HG02938 (cell line): ENCODE measurements around the gene PLEKHA5.

ENCODE experiments used
- ATAC-seq: cut with Tn5 transposase; IDR thresholded peaks from one replicate; pipeline ENCODE4 v1.9.1; 2021; ENCODE audit warnings: mild to moderate bottlenecking, moderate library complexity; ENCODE audit not compliant: unreplicated experiment

The PLEKHA5 gene

DNA sequence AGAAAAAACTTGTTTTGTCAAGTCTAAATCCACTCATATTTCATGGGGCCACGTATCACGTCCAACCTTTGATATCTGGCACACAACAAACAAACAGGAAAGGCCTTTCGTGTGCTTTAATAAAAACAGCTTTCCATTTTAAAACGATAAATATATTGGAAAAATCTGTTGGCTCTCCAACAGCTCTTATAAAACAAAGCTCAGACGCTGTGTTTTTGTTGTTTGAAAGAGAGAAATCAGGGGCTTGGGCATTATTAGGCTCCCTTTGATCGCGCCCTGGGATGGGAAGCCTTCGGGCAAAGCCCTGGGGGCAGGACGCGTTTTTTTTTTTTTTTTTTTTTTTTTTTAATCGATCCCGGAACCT, 429 bp upstream of the PLEKHA5 start:
- ATAC-seq: no peak

DNA sequence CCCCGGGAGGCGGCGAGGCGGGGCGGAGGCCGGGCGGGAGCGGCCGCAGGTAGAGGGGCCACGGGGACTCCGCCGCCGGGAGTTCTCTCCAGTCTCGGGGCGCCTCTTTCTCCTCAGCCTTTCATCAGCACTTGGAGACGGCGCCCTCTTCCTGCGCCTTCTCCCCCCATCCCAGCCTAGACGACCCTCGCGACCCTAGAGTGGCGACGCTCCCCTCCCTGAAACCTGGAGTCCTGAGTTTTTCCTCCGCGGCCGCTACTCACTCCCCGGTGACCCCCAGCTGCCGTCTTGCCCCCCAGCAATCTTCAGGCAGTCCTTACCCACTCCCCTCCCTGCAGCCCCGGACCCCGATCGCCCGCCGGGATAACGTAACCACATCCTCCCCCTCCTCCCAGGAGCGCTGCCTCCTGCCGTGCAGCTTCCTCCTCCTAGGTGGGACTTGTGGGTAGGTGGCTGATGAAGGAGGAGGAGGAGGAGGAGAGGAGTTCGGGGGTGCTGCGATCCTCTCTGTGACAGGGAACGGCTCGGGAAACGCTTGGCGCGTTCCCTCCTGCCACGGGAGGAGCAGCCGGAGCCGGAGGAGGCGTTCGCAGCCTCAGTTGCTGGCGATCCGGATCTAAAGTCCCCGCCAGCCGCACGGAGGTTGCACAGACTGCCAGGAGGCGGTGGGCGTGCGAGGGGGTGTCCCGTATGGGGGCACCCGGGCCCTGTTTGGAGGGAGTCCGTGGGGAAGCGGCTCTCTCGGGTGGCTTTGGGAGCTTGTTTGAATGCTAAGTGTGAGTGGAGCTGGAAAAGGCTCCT, 891 bp downstream of the PLEKHA5 start:
- ATAC-seq: no peak

DNA sequence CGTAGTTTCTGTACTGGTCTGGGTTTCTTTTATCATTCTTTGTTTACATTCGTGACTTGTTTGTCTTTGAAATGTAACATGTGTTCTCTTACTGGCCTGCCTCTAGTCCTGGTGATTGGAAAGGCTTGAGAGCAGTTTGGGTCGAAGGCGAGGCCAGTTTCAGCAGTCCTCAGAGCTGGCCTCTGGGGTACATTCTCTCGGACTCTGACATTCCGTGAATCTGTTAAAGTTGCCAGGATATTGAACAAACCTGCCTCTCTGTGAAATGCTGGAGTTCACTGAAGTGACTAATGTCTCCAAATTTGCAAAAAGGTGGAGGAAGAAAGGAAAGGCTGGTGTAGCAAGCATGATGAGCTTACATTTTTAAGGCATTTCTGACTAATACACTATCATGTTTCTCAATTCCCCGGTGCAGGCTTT, 1.5 kb downstream of the PLEKHA5 start:
- ATAC-seq: no peak

DNA sequence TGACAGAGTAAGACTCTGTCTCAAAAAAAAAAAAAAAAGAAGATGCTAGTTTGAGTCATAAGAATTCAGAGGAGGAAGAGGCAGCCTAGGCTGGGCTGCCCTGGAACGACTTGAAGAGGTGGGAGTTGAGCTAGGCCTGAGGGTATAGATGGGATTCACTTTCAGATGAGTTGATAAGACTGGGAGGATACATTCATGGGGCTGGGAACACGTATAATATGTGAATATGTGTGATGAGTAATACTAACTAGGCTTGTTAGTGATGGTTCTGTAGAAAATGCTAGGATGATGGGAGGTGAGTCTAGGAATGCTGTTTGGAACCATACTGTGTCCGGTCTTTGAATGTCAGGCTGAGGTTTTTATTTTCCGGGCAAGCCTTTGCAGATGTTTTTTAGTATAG, 9.0 kb downstream of the PLEKHA5 start:
- ATAC-seq: no peak

DNA sequence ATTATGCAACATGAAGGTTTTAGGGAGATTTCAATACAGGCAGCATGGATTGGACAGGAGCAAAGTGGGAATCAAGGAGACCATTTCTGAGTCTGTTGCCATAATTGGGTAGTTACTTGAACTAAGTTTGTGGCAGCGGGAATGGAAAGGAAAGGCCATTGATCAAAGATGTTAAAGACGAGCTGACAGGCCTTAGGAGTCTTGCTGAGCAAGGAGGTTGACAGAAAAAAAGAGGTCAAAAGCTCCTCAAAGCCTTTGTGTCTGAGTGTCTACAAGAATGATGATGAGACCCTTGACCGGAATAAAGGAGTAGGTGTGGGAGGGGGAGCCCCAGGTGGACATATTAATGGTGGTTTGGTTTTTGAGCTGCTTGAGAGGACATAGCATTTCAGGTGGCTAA, 9.4 kb downstream of the PLEKHA5 start:
- ATAC-seq: no peak

DNA sequence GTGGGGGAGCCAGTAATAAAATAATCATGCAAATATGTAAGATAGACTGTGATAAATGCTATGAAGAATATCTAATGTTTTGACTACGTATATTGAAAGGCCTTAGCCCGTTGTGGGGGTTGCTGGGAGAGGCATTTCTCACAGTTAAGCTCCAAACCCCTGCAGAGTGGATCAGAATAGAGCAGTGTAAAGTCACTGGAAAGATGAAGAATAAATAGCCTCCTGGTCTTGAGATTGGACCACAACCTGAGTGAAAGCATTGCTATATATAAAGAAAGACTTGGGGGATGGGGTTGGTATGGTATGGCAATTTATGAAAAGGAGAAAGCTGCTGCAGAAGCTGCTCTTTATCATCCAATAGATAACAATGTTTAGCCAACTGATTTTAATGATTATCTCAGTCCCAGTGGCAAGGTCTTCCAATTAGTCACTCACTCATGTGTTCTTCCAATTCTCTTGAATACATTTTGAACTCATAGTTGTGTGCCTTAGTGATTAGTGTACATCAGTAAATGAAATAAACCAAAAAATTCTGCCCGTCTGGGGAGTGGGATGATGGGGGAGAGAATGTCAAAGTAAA, 10.2 kb downstream of the PLEKHA5 start:
- no peak for ATAC-seq

DNA sequence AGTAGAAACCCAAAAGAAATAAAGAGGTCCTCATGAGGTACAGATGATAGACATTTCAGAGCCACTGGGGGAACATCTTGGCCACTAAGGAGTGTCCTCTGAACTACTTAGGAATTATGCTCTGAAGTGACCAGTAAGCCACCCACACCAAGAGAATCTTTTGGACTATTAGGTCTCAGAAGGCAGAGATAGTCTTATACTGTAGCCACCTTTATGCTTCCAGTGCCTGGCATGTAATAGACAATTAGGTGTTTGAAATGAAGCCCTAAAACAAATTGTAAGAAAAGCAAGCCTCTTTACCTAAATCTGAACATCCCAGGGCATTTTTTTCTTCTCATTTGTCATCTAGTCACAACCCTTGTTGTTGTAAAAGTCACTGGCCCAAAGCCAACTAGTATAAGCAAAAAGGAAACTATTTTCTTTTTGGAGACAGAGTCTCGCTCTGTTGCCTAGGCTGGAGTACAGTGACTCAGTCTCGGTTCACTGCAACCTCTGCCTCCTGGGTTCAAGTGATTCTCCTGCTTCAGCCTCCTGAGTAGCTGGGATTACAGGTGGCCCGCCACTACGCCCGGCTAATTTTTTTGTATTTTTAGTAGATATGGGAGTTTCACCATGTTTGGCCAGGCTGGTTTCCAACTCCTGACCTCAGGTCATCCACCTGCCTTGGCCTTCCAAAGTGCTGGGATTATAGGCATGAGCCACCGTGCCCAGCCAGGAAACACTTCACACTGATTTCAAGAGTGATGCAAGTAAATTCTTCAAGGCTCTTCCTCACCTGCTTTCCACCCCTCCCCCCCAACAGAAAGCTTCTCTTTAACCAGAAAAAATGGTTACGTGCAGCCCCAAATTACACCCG, 11.1 kb downstream of the PLEKHA5 start:
- no peak for ATAC-seq

DNA sequence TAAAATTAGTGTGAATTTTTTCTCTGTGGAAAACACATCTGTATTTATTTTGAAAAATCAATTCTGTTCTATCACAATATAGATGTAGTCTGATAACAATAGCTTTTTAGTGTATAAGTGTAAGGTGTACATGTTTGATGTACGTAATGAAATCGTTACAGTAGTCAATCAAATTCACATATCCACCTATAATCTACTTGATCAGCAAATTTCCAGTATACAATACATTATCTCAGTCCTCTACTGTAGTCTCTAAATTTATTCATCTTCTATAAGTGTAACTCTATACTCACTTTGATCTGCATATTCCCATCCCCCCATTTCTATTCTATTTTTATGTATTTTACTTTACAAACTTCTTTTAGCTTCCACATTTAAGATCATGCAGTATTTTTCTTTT, 13.0 kb downstream of the PLEKHA5 start:
- no peak for ATAC-seq

DNA sequence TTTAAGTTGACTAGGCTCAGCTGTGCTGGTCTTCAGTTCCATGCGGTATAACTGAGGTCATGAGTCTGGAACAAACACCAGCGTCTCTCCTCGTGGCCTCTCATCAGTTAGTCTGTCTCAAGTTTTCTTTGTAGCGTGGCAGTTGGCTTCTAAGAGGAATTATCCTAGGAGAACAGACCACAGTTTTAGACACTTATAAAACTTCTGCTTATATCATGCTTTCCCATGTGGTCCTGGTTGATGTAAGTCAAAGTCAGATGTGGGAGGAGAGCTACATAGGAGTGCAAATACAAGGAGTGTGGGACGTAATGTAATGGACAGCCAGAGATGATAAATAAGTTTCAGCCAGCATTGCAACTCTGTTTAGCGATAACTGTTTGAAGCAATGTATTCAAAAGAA, 14.8 kb downstream of the PLEKHA5 start:
- ATAC-seq: no peak

DNA sequence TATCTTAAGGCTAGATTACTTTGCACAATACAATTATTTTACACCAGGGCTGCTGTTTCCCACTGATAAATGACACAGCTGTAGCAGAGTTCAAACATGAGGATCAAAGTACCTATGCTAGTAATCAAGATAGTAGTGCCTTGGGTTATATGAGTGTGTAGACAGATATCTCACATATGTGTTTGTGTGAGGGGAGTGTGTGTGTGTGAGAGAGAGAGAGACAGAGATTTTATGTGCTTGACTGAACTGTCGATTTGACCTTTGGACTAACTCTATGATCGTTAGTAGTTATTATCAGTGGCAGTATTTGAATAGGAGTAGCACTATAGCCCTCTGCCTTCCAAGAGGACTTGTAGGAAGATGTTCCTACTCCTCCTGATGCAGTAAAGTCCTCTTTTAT, 15.5 kb downstream of the PLEKHA5 start:
- no peak for ATAC-seq

DNA sequence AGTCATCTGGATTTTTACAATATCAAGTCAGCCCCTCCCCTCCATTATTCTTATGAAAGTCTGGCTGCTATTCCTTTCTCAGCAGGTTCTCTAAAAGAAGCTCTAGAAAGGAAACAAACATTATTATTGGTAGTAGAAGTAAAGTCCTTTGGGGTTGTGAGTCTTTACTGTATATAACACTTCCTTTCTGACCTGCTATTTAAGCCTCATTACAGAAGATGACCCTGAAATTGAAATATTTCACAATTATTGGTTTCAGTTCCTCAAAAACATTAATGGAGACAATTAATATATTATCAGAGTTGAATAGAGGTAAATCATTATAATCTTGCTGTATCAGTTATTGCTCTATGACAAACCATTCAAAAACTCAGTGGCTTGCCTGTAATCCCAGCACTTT, 19.3 kb downstream of the PLEKHA5 start:
- peak; percentile 82 for ATAC-seq

DNA sequence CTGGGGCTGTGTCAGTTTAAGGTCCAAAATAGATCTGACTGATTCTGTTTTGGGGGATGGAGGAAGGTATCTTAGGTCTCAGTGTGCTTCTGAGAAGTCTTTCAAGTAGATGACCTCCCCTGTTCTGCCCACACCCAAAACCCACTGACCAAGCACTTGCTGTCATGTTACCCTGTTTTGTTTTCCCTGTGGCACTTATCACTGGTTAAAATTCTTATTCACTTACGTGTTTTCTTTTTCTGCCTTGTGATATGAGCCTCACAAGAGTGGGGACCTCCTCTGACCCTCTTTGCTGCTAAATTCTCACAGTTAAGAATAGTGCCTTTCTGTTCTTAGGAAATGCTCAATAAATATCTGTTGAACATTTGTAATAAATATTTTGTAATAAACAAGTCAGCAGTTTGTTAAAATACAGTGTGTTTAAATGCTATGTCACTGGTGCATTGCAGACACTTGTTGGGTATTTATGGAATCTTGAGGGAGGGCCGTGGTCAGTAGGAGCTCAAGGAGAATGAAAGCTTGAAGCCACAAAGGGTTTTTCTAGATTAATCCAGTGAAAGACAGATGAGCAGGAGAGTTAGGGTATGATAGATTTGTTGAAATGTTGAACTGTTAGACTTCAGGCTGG, 20.9 kb downstream of the PLEKHA5 start:
- ATAC-seq: no peak

DNA sequence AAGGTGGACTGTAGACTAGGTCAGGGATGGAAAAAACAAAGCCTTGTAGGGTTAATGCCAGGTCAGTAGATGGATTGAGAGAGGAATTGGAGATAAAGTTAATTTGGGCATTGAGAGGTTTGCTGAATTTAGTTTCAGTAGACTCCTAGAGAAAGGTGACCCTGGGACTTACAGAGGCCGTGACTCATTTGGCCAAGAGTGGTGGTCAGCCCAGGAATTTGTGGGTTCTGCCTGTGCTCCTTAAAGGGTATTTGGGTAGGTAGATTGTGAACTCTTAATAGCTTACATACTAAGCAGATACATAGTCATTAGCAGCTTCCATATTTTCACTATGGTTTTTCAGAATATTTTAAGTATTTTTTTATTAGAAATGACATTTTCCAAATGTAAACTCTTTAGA, 21.8 kb downstream of the PLEKHA5 start:
- ATAC-seq: no peak

DNA sequence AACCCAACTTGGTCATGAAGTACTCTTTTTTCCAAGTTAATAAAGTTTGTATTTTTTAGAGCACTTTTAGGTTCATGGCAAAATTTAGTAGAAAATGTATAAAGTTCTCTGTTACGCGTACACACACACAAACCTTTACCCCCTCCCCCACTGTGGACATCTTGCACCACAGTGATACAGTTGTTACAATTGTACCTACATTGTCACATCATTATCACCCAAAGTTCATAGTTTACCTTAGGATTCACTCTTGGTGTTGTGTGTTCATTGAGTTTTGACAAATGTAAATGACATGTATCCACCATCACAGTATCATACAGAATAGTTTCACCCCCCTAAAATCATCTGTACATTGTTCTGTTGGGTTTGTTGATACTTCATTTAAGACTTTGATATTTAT, 23.9 kb downstream of the PLEKHA5 start:
- no peak for ATAC-seq

DNA sequence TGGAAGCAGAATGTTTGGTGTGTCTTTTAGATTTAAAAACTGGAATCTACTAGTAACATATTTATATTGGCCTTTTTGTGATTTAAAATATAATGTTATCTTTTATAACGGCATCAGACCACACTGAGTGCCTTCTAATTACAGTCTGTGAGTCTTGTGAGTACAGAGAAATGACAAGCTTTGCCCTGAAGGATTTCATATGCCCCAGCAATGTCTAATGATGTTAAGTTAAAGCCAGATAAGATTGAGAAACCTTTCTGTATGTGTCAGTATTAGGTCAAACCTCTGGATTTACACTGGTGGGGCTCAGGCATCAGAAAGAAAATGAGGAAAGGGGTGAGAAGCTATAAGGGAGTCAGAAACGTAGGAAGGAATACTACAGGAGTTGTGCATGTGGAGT, 25.2 kb downstream of the PLEKHA5 start:
- ATAC-seq: no peak

DNA sequence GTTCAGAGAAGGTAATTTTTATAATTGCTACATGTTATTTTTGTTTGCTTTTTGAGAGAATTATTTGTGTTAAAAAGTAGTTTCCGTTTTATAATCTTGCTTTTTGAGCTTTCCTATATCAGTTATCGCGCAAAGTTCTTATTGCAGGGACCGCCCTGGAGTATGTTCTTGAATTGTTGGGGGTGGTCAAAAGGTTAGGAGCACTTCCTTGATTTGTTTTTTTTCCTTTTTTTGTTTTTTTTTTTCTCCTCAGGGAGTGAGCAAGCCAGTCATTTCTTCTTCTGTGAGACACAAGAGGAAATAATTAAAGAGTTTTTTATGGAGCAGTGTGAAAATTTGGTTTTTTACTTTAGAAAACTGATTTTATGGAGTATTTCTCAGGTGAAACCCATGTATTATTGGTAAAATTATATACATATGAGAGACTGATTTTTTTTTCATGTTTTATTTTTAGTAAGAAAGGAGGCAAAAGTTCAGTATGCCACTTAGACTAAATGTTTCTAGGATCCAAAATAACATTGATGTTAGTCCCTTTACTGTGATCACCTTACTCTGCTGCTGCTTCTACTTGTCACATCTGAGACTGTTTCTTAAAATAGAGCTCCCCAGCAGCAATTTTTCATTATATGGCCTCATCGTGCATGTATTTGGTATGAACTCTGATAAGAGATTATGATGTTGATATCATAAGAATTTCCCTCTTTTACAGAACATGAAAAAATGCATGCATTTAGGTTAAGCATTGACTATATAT, 26.6 kb downstream of the PLEKHA5 start:
- no peak for ATAC-seq

DNA sequence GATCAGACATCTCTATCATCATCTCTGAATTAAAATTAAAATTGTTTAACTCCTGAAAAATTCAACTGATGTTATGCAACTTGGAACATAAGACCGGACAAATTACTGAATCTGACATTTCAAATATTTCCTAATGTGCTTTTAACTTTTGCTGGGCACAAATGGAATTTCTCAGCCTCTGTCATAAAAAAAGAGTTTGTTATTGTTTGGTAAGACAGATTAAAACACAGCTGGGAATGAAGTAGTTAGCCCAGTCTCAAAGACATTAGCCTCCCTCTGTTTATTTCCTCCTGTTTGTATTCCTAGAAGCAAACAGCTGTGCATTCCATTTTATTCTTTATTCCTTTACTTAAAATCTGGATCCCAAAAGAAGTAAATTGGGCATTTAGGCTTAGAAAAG, 29.4 kb downstream of the PLEKHA5 start:
- ATAC-seq: no peak

DNA sequence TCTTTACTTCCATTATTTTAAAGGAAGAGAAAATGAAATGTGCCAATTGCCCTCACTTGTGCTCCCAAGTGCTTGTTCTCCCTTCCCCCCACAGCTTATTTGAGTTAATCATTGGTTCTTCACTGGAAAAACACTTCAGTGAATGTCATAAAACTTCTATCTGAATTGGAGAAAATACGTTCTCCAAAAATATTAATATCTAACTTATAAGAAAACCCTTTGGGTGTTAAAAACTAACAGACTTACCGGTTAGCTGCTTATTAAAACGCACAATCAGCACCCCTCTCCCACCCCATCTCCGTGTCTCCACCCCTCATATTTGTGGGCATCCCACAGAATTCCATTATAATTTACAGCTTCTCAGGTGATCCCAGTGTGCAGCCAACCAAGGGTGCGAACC, 31.7 kb downstream of the PLEKHA5 start:
- ATAC-seq: no peak

DNA sequence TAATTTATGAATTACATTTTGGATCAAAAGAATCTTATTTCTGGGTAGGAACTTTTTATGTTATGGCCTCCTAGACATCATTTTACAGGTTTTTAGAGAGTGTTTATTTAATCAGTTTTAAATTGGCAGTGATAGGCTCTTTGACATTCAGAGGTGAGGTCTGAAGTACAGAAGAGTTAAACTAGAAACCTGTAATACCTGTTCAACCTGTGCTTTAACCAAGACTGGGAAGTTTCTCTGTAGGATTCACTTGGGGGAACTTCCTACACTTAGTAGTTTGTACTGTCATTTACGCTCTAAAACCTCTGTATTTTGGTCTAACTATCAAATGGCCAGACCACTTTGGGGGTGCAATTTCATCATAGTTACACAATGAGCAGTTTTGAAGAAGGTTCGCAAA, 35.9 kb downstream of the PLEKHA5 start:
- ATAC-seq: no peak

DNA sequence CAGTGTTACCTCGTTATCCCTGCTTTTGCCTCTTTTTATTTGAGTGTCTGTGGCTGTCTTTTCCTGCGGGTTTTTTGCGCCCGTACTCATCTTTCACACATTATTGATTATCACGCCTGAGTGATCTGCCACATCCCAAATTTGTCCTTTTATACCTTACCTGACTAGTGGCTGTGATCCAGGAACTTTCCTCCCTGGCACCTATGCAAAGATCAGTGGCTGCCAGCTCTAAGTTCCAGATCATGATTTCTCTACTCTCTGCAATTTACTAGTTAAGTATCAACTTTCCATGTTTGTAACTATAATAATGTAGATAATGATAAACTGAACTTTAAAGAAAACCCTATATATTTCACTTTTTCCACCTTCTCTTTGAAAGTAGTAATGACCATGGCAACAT, 36.9 kb downstream of the PLEKHA5 start:
- no peak for ATAC-seq

DNA sequence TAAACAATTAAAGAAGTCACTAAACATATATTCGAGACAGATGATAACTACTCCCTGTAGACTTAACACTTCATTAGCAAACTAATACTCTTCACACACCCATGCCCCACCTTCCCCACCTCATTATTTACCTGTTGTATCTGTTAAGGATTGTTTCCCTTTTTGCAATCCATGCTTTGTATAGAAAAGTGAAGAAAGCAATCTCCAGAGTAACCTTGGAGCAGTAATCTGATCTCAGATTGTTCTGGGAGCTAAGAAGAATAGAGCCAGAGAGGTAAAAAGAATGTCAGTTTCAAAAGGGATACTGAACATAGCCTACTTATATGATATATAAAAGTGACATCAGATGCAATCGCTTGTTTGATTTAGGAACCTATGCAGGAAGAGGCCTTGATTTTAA, 37.4 kb downstream of the PLEKHA5 start:
- no peak for ATAC-seq
